HG03565 (cell line): ENCODE results near the gene RET.
"Not testable (repeated sequence)": the region's sequence is repeated elsewhere in the genome, so short reads cannot be mapped to it uniquely, and the experiment has no call there.

Source experiments
- ATAC-seq: cut with Tn5 transposase; IDR thresholded peaks from one replicate; pipeline ENCODE4 v1.9.1; 2021; ENCODE audit warnings: mild to moderate bottlenecking, moderate library complexity; ENCODE audit not compliant: unreplicated experiment

RET gene

GRCh38 chr10:43132867-43133787 is 56.3 kb downstream of the RET start:
- no peak for ATAC-seq

GRCh38 chr10:43134126-43134905 is 57.4 kb downstream of the RET start:
- no peak for ATAC-seq

GRCh38 chr10:43135064-43135463 is 58.2 kb downstream of the RET start:
- ATAC-seq = no peak

GRCh38 chr10:43135656-43136055 is 58.8 kb downstream of the RET start:
- no peak for ATAC-seq

GRCh38 chr10:43136432-43136831 is 59.6 kb downstream of the RET start:
- ATAC-seq = no peak

GRCh38 chr10:43136995-43137716 is 60.3 kb downstream of the RET start:
- ATAC-seq = no peak

GRCh38 chr10:43137717-43138020 is 60.8 kb downstream of the RET start:
- ATAC-seq = no peak

GRCh38 chr10:43138021-43138756 is 61.3 kb downstream of the RET start, which contains the start of gene CSGALNACT2:
Gene CSGALNACT2, plus strand, starts transcription at chr10:43138445. Its CDS starts 16,705 bp downstream, at chr10:43155150.
- peak; percentile 55 for ATAC-seq

- no peak for ATAC-seq
Observed at GRCh38 chr10:43138757-43139241, 61.9 kb downstream of the RET start.

- no peak for ATAC-seq
Observed at GRCh38 chr10:43141421-43141820, 64.6 kb downstream of the RET start.

GRCh38 chr10:43145311-43145710 is 68.4 kb downstream of the RET start:
- ATAC-seq = no peak

GRCh38 chr10:43145936-43146335 is 69.1 kb downstream of the RET start:
- ATAC-seq = not testable (repeated sequence)

- no peak for ATAC-seq
Observed at GRCh38 chr10:43151371-43151770, 74.5 kb downstream of the RET start.

GRCh38 chr10:43153901-43154300 is 77.0 kb downstream of the RET start:
- ATAC-seq = no peak

- no peak for ATAC-seq
Observed at GRCh38 chr10:43155221-43155620, 78.4 kb downstream of the RET start.

GRCh38 chr10:43155741-43156140 is 78.9 kb downstream of the RET start:
- no peak for ATAC-seq

- no peak for ATAC-seq
Observed at GRCh38 chr10:43156590-43157341, 79.9 kb downstream of the RET start.

GRCh38 chr10:43158636-43159035 is 81.8 kb downstream of the RET start:
- no peak for ATAC-seq

GRCh38 chr10:43160046-43160920 is 83.4 kb downstream of the RET start:
- ATAC-seq = peak; percentile 45
